Measurements from ENCODE around the gene APOL1.

GRCh38 chr22:36289406-36289870 lies 36.5 kb downstream of the APOL1 start:
- no peak for TF ChIP-seq CTCF (IDR thresholded peaks at IDR 0.05)
- TF ChIP-seq POLR2A (IDR thresholded peaks at IDR 0.05): no peak
- no peak for TF ChIP-seq POLR2AphosphoS5 (IDR thresholded peaks at IDR 0.05)

All from prostate gland (tissue), 2 donors.